A673 (cell line): ENCODE data around the gene TBC1D10B. TPM values are rescaled to one million over a fixed set of nuclear protein-coding genes. Genes with fewer than 3 reads are reported as not detected.

ENCODE experiments used
- BruUV-seq: library from RNA; stranded (reverse); fragments of 400-500 nt; replicated peaks from 2 replicates; lab custom pipeline; 2021; lab: Mats Ljungman, UMichigan
- CTCF ChIA-PET: fragments of 300-600 bp; sonication (Branson Sonifier 250); formaldehyde crosslinking; loops from one replicate; lab custom pipeline; 2022; ENCODE audit warnings: antibody characterized with exemption; lab: Charles Lee
- POLR2A ChIA-PET: fragments of 300-600 bp; sonication (Branson Sonifier 250); formaldehyde crosslinking; loops from one replicate; lab custom pipeline; 2022; ENCODE audit warnings: antibody characterized with exemption; ENCODE audit not compliant: low non-redundant PET; lab: Charles Lee
- DNase-seq: peaks from one replicate; pipeline ENCODE4 v3.0.0-alpha.2; 2015; ENCODE audit warnings: low spot score
- H3K27ac ChIP-seq: fragments of 200-600 bp; sonication (generic); 2 replicates; pipeline ENCODE4 v1.5.1; 2016; ENCODE audit warnings: mixed run types, low read depth, mild to moderate bottlenecking, mixed read lengths, antibody characterized with exemption, low read length; ENCODE audit not compliant: poor library complexity, severe bottlenecking
- H3K27me3 ChIP-seq: fragments of 200-600 bp; sonication (generic); replicated peaks from 2 replicates; pipeline ENCODE4 v1.6.1; 2017; ENCODE audit warnings: mixed run types, low read depth, mild to moderate bottlenecking, mixed read lengths, antibody characterized with exemption, low read length; ENCODE audit not compliant: insufficient read depth, poor library complexity
- H3K36me3 ChIP-seq: fragments of 200-600 bp; sonication (generic); 2 replicates; pipeline ENCODE4 v1.6.1; 2016; ENCODE audit warnings: mixed run types, mild to moderate bottlenecking, mixed read lengths, antibody characterized with exemption, low read length; ENCODE audit not compliant: insufficient read depth, poor library complexity, severe bottlenecking
- H3K4me1 ChIP-seq: fragments of 200-600 bp; sonication (generic); 2 replicates; pipeline ENCODE4 v1.6.1; 2017; ENCODE audit warnings: mixed run types, mild to moderate bottlenecking, mixed read lengths, antibody characterized with exemption, low read length; ENCODE audit not compliant: insufficient read depth, poor library complexity, severe bottlenecking
- H3K4me3 ChIP-seq: fragments of 200-600 bp; sonication (generic); 2 replicates; pipeline ENCODE4 v1.5.1; 2016; ENCODE audit warnings: low read depth, mixed run types, mild to moderate bottlenecking, mixed read lengths, low read length; ENCODE audit not compliant: poor library complexity, severe bottlenecking
- H3K9me3 ChIP-seq: fragments of 200-600 bp; sonication (generic); 2 replicates; pipeline ENCODE4 v1.6.1; 2016; ENCODE audit warnings: mixed run types, low read depth, mild to moderate bottlenecking, mixed read lengths, antibody characterized with exemption, low read length; ENCODE audit not compliant: poor library complexity, severe bottlenecking
- EZH2 ChIP-seq: fragments of 200-600 bp; sonication (generic); IDR thresholded peaks from 2 replicates; pipeline ENCODE4 v1.6.1; 2017; ENCODE audit warnings: borderline replicate concordance, low read depth, mild to moderate bottlenecking, mixed read lengths, antibody characterized with exemption, low read length; ENCODE audit not compliant: poor library complexity, severe bottlenecking
- intact Hi-C: fragments of 100-400 bp; cut with micrococcal nuclease; formaldehyde crosslinking; loops from one replicate; pipeline ENCODE4 v1.10.0; 2022; ENCODE audit not compliant: unreplicated experiment
- total RNA-seq: library from RNA; stranded (reverse); gene quantifications from 2 replicates; pipeline ENCODE4 v1.2.3, GENCODE V29; 2021
- TF ChIP-seq, protein P1 (sequence below): fragments of 300-800, 200-600 bp; sonication (generic); conservative IDR thresholded peaks from 2 replicates; pipeline ENCODE4 v1.5.1; 2017; ENCODE audit warnings: low read depth, mild to moderate bottlenecking, antibody characterized with exemption, low read length, moderate library complexity, mixed read lengths

The TBC1D10B gene
- total RNA-seq, 1 experiment from 2014 or later, result 66.0 TPM

DNA sequence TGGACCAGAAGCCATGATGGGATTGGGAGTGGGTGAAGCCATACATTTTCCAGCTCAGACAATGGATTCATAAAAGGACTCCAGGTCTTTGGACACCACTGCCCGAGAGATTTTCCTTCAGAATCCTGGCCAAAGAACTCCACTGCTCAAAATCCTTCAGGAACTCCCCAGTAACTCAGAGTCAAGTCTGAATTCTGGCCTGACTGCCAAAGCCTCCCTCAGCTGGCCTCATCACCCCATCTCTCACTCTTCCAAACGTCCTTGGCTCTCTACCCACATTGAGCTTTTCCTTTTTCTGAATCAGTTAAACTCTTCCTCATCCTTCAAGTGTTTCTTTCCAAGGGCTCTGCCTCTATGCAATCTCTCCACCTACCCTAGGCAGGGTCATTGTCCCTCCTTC lies 13.2 kb upstream of the TBC1D10B start:
- BruUV-seq, result no TSS peak
- Histone ChIP-seq H3K4me1 (no peaks in the 10 kb centered on the region), H3K9me3 (no peaks in the 10 kb centered on the region), H3K27ac (no peak overlapping the region), H3K27me3 (no peaks in the 10 kb centered on the region), H3K36me3 (no peaks in the 10 kb centered on the region), H3K4me3 (no peak overlapping the region)
- intact Hi-C loops, result no loop called here
- TF ChIP-seq, protein P1, sequence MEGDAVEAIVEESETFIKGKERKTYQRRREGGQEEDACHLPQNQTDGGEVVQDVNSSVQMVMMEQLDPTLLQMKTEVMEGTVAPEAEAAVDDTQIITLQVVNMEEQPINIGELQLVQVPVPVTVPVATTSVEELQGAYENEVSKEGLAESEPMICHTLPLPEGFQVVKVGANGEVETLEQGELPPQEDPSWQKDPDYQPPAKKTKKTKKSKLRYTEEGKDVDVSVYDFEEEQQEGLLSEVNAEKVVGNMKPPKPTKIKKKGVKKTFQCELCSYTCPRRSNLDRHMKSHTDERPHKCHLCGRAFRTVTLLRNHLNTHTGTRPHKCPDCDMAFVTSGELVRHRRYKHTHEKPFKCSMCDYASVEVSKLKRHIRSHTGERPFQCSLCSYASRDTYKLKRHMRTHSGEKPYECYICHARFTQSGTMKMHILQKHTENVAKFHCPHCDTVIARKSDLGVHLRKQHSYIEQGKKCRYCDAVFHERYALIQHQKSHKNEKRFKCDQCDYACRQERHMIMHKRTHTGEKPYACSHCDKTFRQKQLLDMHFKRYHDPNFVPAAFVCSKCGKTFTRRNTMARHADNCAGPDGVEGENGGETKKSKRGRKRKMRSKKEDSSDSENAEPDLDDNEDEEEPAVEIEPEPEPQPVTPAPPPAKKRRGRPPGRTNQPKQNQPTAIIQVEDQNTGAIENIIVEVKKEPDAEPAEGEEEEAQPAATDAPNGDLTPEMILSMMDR, result no peak
- TF ChIP-seq EZH2, result no peak
- ChIA-PET POLR2A (no interaction called here), CTCF (no interaction called here)
- DNase-seq, result no peak

DNA sequence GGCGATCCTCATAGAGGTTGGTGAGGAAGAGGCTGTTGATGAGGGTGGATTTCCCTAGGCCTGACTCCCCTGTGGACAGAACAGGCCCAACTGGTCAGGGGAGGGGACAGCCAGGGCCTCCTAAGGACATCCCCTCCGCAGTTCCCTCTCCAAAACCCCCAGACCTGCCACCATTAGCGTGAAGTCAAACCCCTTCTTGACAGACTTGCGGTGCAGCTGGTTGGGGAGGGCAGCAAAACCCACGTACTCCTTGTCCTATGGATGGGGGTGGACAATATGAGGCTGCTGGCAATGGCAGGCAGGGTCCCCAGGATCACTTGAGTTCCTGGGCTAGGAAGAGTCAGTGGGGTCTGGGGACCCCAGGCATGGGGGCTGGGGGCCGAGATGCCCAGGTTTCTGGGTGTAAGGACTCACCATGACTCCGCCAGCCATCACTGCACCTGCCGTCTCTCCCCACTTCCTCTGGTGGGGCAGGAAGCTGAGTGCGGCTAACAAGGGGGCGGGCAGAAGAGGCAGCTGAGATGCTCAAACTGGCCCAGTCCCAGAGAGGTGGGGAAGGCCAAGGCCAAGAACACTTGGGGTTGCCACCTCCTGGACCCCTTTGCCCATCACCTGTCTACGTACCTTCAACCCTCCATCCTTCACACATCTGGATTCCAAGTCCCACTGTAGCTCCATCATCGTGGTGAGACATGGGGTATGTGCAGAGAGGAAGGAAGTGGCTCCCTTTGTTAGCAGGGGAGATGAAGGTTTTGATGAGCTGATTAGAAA lies 12.0 kb upstream of the TBC1D10B start, which contains the start of gene SEPTIN1:
Gene SEPTIN1 (minus strand): TSS at position 451 of the 771 bp plus-strand sequence. CDS start 19 bp downstream, at position 432.
- H3K27ac ChIP-seq, result no peak within 1 kb of the TSS
- intact Hi-C loops, result no loop called here
- H3K4me1 ChIP-seq, result peaks cover 3% of the 10 kb centered on the region
- H3K27me3 ChIP-seq, result no peaks in the 10 kb centered on the region
- ChIA-PET POLR2A (no interaction called here), CTCF (no interaction called here)
- TF ChIP-seq, protein P1, result no peak
- TF ChIP-seq EZH2, result no peak
- DNase-seq, result no peak
- H3K4me3 ChIP-seq, result no peak within 1 kb of the TSS
- no peaks in the 10 kb centered on the region for H3K36me3 ChIP-seq
- H3K9me3 ChIP-seq, result no peaks in the 10 kb centered on the region
- BruUV-seq, result no TSS peak

DNA sequence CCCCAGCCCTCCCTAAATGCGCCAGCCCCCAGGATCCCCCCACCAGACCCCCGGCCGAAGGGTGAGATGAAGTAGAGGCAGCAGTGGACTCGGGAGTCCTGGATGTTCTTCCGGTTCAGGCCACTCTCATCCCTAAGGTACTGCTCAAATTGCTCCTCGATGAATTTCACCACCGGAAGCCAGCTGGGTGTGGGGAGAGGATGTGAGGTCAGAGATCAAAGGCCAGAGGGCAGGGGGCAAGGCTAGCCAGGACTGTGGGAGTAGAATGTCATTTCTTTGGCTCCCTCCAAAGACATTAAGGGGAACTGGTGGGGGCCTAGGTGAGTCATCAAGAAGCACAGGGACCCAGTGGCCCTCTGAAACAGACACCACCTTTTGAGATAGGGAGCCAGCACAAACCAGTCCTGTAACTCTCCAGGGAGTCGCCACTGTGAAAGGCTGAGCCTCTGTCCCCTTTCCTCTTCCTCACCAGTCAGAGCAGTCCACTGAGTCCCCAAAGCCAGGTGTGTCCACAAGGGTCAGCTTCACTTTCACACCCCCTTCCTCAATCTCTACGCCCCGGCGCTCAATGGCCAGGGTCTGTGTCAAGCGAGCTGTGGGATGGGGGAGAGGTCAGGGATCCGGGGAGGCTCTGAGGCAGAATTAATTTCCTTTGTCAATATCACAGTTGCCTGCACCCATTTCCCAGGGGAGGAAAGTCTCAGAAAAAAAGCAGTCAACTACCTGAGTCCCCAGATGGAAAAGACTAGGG lies 11.2 kb upstream of the TBC1D10B start:
- ChIA-PET CTCF (no interaction called here), POLR2A (no interaction called here)
- Histone ChIP-seq H3K27me3 (no peaks in the 10 kb centered on the region), H3K9me3 (no peaks in the 10 kb centered on the region), H3K4me3 (no peak overlapping the region), H3K36me3 (no peaks in the 10 kb centered on the region), H3K4me1 (peaks cover 6% of the 10 kb centered on the region), H3K27ac (no peak overlapping the region)
- no TSS peak for BruUV-seq
- intact Hi-C loops, result no loop called here
- no peak for DNase-seq
- TF ChIP-seq, protein P1, result no peak
- no peak for TF ChIP-seq EZH2
